Embryonic facial prominence (tissue), 1 donor: ENCODE data around the gene DMP1.

Experiments
- DNase-seq: peaks from one replicate; pipeline ENCODE4 v3.0.0-alpha.2; 2016; ENCODE audit errors: extremely low spot score

Gene DMP1

GRCh38 chr4:87649980-87650379, at the start of gene DMP1:
Gene DMP1, plus strand, starts transcription at chr4:87650280. Its CDS starts 6,213 bp downstream, at chr4:87656493.
- no peak for DNase-seq

- DNase-seq, result no peak
Measured at GRCh38 chr4:87601361-87601760, 48.7 kb upstream of the DMP1 start.

- no peak for DNase-seq
Measured at GRCh38 chr4:87608229-87608628, 41.9 kb upstream of the DMP1 start, which contains the start of gene DSPP. Gene DSPP, plus strand, starts transcription at chr4:87608529. Its CDS starts 2,380 bp downstream, at chr4:87610909.

GRCh38 chr4:87614292-87614890, 35.7 kb upstream of the DMP1 start:
- DNase-seq, result no peak

GRCh38 chr4:87616268-87616667, 33.8 kb upstream of the DMP1 start:
- no peak for DNase-seq

GRCh38 chr4:87620086-87620485, 30.0 kb upstream of the DMP1 start:
- DNase-seq, result no peak

- DNase-seq, result no peak
Measured at GRCh38 chr4:87620491-87620890, 29.6 kb upstream of the DMP1 start.

- no peak for DNase-seq
Measured at GRCh38 chr4:87622303-87622702, 27.8 kb upstream of the DMP1 start.

GRCh38 chr4:87624698-87625097, 25.4 kb upstream of the DMP1 start:
- DNase-seq, result no peak

GRCh38 chr4:87631668-87632067, 18.4 kb upstream of the DMP1 start:
- no peak for DNase-seq

GRCh38 chr4:87632469-87632868, 17.6 kb upstream of the DMP1 start:
- no peak for DNase-seq

GRCh38 chr4:87633243-87633642, 16.8 kb upstream of the DMP1 start:
- DNase-seq, result peak; percentile 68

GRCh38 chr4:87644286-87644685, 5.8 kb upstream of the DMP1 start:
- no peak for DNase-seq

- DNase-seq, result no peak
Measured at GRCh38 chr4:87650938-87651337, 858 bp downstream of the DMP1 start.

- DNase-seq, result no peak
Measured at GRCh38 chr4:87651941-87652340, 1.9 kb downstream of the DMP1 start.

- DNase-seq, result no peak
Measured at GRCh38 chr4:87654487-87655044, 4.5 kb downstream of the DMP1 start.

GRCh38 chr4:87657525-87657924, 7.4 kb downstream of the DMP1 start:
- no peak for DNase-seq

GRCh38 chr4:87659247-87659931, 9.3 kb downstream of the DMP1 start:
- DNase-seq, result no peak

- DNase-seq, result no peak
Measured at GRCh38 chr4:87662871-87663270, 12.8 kb downstream of the DMP1 start.

GRCh38 chr4:87669373-87669772, 19.3 kb downstream of the DMP1 start:
- DNase-seq, result no peak

GRCh38 chr4:87677731-87678130, 27.7 kb downstream of the DMP1 start:
- DNase-seq, result no peak

- DNase-seq, result peak; percentile 12
Measured at GRCh38 chr4:87679449-87680169, 29.5 kb downstream of the DMP1 start.

- DNase-seq, result no peak
Measured at GRCh38 chr4:87680271-87680670, 30.2 kb downstream of the DMP1 start.
